Caki2 (cell line): ENCODE results near the gene ALKBH3. TPM values are rescaled to one million over a fixed set of nuclear protein-coding genes. Genes with fewer than 3 reads are reported as not detected.

Experiments
- DNase-seq: peaks from one replicate; pipeline ENCODE4 v3.0.0-alpha.2; 2015; ENCODE audit warnings: low read depth
- in situ Hi-C: cut with HindIII; loops from 2 replicates; pipeline ENCODE4 v1.10.0; 2016; ENCODE audit warnings: low sequenced_read_pairs, low pct_unique_long_range_greater_than_20kb, mixed read lengths
- total RNA-seq: library from RNA; depleted of rRNA; stranded (reverse); fragments of >200 nt; shearing (Covaris generic); gene quantifications from 2 replicates; pipeline ENCODE4 v1.2.3, GENCODE V29; 2014; ENCODE audit warnings: low replicate concordance; rRNA removed

ALKBH3 gene
- total RNA-seq, result 43.1 and 105 TPM in 2 replicates

GRCh38 chr11:43880640-43881159 is at the start of gene ALKBH3:
TSS of gene ALKBH3 (plus strand) at chr11:43880831. CDS start at chr11:43882653, 1,822 bp downstream.
- in situ Hi-C loops, result no loop called here
- peak; percentile 79 for DNase-seq

GRCh38 chr11:43830928-43831440 is 49.6 kb upstream of the ALKBH3 start:
- in situ Hi-C loops, result no loop called here

GRCh38 chr11:43832536-43832935 is 48.1 kb upstream of the ALKBH3 start:
- in situ Hi-C loops, result no loop called here
- no peak for DNase-seq

More at GRCh38 chr11:43830928-43831440, 49.6 kb upstream of the ALKBH3 start:
- peak; percentile 97 for DNase-seq

GRCh38 chr11:43833657-43834073 is 47.0 kb upstream of the ALKBH3 start:
- in situ Hi-C loops, result no loop called here
- no peak for DNase-seq

- in situ Hi-C loops, result no loop called here
- DNase-seq, result no peak
Measured at GRCh38 chr11:43834286-43834685, 46.3 kb upstream of the ALKBH3 start.

GRCh38 chr11:43835104-43835503 is 45.5 kb upstream of the ALKBH3 start:
- no peak for DNase-seq
- in situ Hi-C loops, result no loop called here

GRCh38 chr11:43837879-43838278 is 42.8 kb upstream of the ALKBH3 start:
- no peak for DNase-seq
- in situ Hi-C loops, result no loop called here

- in situ Hi-C loops, result no loop called here
- no peak for DNase-seq
Measured at GRCh38 chr11:43842021-43842420, 38.6 kb upstream of the ALKBH3 start.

GRCh38 chr11:43845816-43846215 is 34.8 kb upstream of the ALKBH3 start:
- in situ Hi-C loops, result no loop called here
- no peak for DNase-seq

GRCh38 chr11:43852057-43852636 is 28.5 kb upstream of the ALKBH3 start:
- peak; percentile 34 for DNase-seq

GRCh38 chr11:43853781-43854180 is 26.9 kb upstream of the ALKBH3 start:
- in situ Hi-C loops, result no loop called here
- DNase-seq, result no peak

More at GRCh38 chr11:43852057-43852636, 28.5 kb upstream of the ALKBH3 start:
- in situ Hi-C loops, result no loop called here

- DNase-seq, result no peak
- in situ Hi-C loops, result no loop called here
Measured at GRCh38 chr11:43856993-43857392, 23.6 kb upstream of the ALKBH3 start.

- DNase-seq, result no peak
- in situ Hi-C loops, result no loop called here
Measured at GRCh38 chr11:43861141-43861540, 19.5 kb upstream of the ALKBH3 start.

- in situ Hi-C loops, result no loop called here
- DNase-seq, result no peak
Measured at GRCh38 chr11:43866520-43866919, 14.1 kb upstream of the ALKBH3 start.

GRCh38 chr11:43866969-43867368 is 13.7 kb upstream of the ALKBH3 start:
- no peak for DNase-seq
- in situ Hi-C loops, result no loop called here

GRCh38 chr11:43868852-43869567 is 11.6 kb upstream of the ALKBH3 start:
- in situ Hi-C loops, result no loop called here
- DNase-seq, result no peak

GRCh38 chr11:43871051-43871450 is 9.6 kb upstream of the ALKBH3 start:
- DNase-seq, result no peak
- in situ Hi-C loops, result no loop called here

- in situ Hi-C loops, result no loop called here
- DNase-seq, result no peak
Measured at GRCh38 chr11:43872995-43873394, 7.6 kb upstream of the ALKBH3 start.

GRCh38 chr11:43874078-43874477 is 6.6 kb upstream of the ALKBH3 start:
- in situ Hi-C loops, result no loop called here
- no peak for DNase-seq
